ENCODE data around the gene TSPAN7.
A peak's percentile ranks its signal among the peaks of the same experiment; 100 is the strongest.

Gene TSPAN7

GRCh38 chrX:38649221-38649620 lies 87.9 kb downstream of the TSPAN7 start:
- DNase-seq (ENCODE audit: low read depth), result no peak

- no peak for DNase-seq (ENCODE audit: low read depth)
Measured at GRCh38 chrX:38649674-38650647, 88.6 kb downstream of the TSPAN7 start.

- DNase-seq (ENCODE audit: low read depth), result no peak
Measured at GRCh38 chrX:38651625-38652601, 90.6 kb downstream of the TSPAN7 start.

- DNase-seq (ENCODE audit: low read depth), result no peak
Measured at GRCh38 chrX:38652934-38653442, 91.6 kb downstream of the TSPAN7 start.

GRCh38 chrX:38654302-38654701 lies 93.0 kb downstream of the TSPAN7 start:
- peak; percentile 11 for DNase-seq (ENCODE audit: low read depth)

- DNase-seq (ENCODE audit: low read depth), result no peak
Measured at GRCh38 chrX:38656350-38656915, 95.1 kb downstream of the TSPAN7 start.

- DNase-seq (ENCODE audit: low read depth), result no peak
Measured at GRCh38 chrX:38657562-38657961, 96.2 kb downstream of the TSPAN7 start.

GRCh38 chrX:38660395-38661102 lies 99.2 kb downstream of the TSPAN7 start:
- no peak for DNase-seq (ENCODE audit: low read depth)

GRCh38 chrX:38661103-38661441 lies 99.7 kb downstream of the TSPAN7 start:
- no peak for DNase-seq (ENCODE audit: low read depth)

- DNase-seq (ENCODE audit: low read depth), result no peak
Measured at GRCh38 chrX:38661561-38661960, 100.2 kb downstream of the TSPAN7 start.

- no peak for DNase-seq (ENCODE audit: low read depth)
Measured at GRCh38 chrX:38662640-38663039, 101.3 kb downstream of the TSPAN7 start.

GRCh38 chrX:38664285-38664684 lies 102.9 kb downstream of the TSPAN7 start:
- DNase-seq (ENCODE audit: low read depth), result peak; percentile 17

GRCh38 chrX:38666909-38667308 lies 105.6 kb downstream of the TSPAN7 start:
- DNase-seq (ENCODE audit: low read depth), result no peak

- DNase-seq (ENCODE audit: low read depth), result no peak
Measured at GRCh38 chrX:38668771-38669170, 107.4 kb downstream of the TSPAN7 start.

GRCh38 chrX:38669428-38669827 lies 108.1 kb downstream of the TSPAN7 start:
- no peak for DNase-seq (ENCODE audit: low read depth)

- DNase-seq (ENCODE audit: low read depth), result no peak
Measured at GRCh38 chrX:38672646-38673045, 111.3 kb downstream of the TSPAN7 start.

- no peak for DNase-seq (ENCODE audit: low read depth)
Measured at GRCh38 chrX:38675856-38676255, 114.5 kb downstream of the TSPAN7 start.

GRCh38 chrX:38678183-38678582 lies 116.8 kb downstream of the TSPAN7 start:
- no peak for DNase-seq (ENCODE audit: low read depth)

GRCh38 chrX:38678821-38679220 lies 117.5 kb downstream of the TSPAN7 start:
- no peak for DNase-seq (ENCODE audit: low read depth)

- no peak for DNase-seq (ENCODE audit: low read depth)
Measured at GRCh38 chrX:38679695-38680094, 118.4 kb downstream of the TSPAN7 start.

GRCh38 chrX:38682095-38682494 lies 120.8 kb downstream of the TSPAN7 start:
- no peak for DNase-seq (ENCODE audit: low read depth)

- no peak for DNase-seq (ENCODE audit: low read depth)
Measured at GRCh38 chrX:38692961-38693360, 131.6 kb downstream of the TSPAN7 start.
